HG02885 (cell line): ENCODE results near the gene NCBP3.
"Not testable (repeated sequence)": the region's sequence is repeated elsewhere in the genome, so short reads cannot be mapped to it uniquely, and the experiment has no call there.

ENCODE experiments used
- ATAC-seq: cut with Tn5 transposase; IDR thresholded peaks from one replicate; pipeline ENCODE4 v1.9.1; 2021; ENCODE audit warnings: mild to moderate bottlenecking; ENCODE audit not compliant: unreplicated experiment, poor library complexity

NCBP3 gene

GRCh38 chr17:3795390-3796102, 50.5 kb downstream of the NCBP3 start:
- no peak for ATAC-seq

- ATAC-seq, result no peak
Observed at GRCh38 chr17:3794557-3795389, 51.3 kb downstream of the NCBP3 start.

GRCh38 chr17:3794152-3794551, 51.9 kb downstream of the NCBP3 start:
- ATAC-seq, result not testable (repeated sequence)

GRCh38 chr17:3793258-3793657, 52.8 kb downstream of the NCBP3 start:
- ATAC-seq, result not testable (repeated sequence)

- ATAC-seq, result no peak
Observed at GRCh38 chr17:3792481-3792880, 53.6 kb downstream of the NCBP3 start.

- ATAC-seq, result no peak
Observed at GRCh38 chr17:3788200-3788599, 57.8 kb downstream of the NCBP3 start.

- not testable (repeated sequence) for ATAC-seq
Observed at GRCh38 chr17:3785323-3785722, 60.7 kb downstream of the NCBP3 start.

GRCh38 chr17:3782751-3783150, 63.3 kb downstream of the NCBP3 start:
- ATAC-seq, result no peak

GRCh38 chr17:3780986-3781385, 65.1 kb downstream of the NCBP3 start:
- no peak for ATAC-seq

GRCh38 chr17:3777366-3778120, 68.5 kb downstream of the NCBP3 start:
- no peak for ATAC-seq

- no peak for ATAC-seq
Observed at GRCh38 chr17:3773966-3774365, 72.1 kb downstream of the NCBP3 start.

- ATAC-seq, result no peak
Observed at GRCh38 chr17:3773511-3773910, 72.5 kb downstream of the NCBP3 start.

- ATAC-seq, result no peak
Observed at GRCh38 chr17:3772764-3773163, 73.3 kb downstream of the NCBP3 start.

- no peak for ATAC-seq
Observed at GRCh38 chr17:3771140-3771539, 74.9 kb downstream of the NCBP3 start.

- no peak for ATAC-seq
Observed at GRCh38 chr17:3770466-3770865, 75.6 kb downstream of the NCBP3 start.

GRCh38 chr17:3768769-3769168, 77.3 kb downstream of the NCBP3 start:
- ATAC-seq, result no peak

- ATAC-seq, result no peak
Observed at GRCh38 chr17:3768341-3768740, 77.7 kb downstream of the NCBP3 start.

GRCh38 chr17:3766779-3767178, 79.3 kb downstream of the NCBP3 start:
- ATAC-seq, result no peak

- ATAC-seq, result no peak
Observed at GRCh38 chr17:3765981-3766380, 80.1 kb downstream of the NCBP3 start.

- no peak for ATAC-seq
Observed at GRCh38 chr17:3763777-3764170, 82.3 kb downstream of the NCBP3 start.
